GM12878 (cell line): ENCODE data around the gene SIGLEC11.

Experiments used
- ATF3 ChIP-seq: IDR thresholded peaks from 2 replicates; pipeline ENCODE4 v1.6.1; 2011; ENCODE audit warnings: low read depth, mild to moderate bottlenecking, low read length, moderate library complexity, borderline replicate concordance; ENCODE audit errors: extremely low read depth
- E4F1 ChIP-seq: fragments of 450-650 bp; IDR thresholded peaks from 2 replicates; pipeline ENCODE4 v1.6.1; 2018; ENCODE audit warnings: borderline replicate concordance, mild to moderate bottlenecking; ENCODE audit not compliant: partially characterized antibody
- RAD21 ChIP-seq: IDR thresholded peaks from 2 replicates; pipeline ENCODE4 v1.6.1; 2011; ENCODE audit warnings: mild to moderate bottlenecking, low read depth, low read length, moderate library complexity; ENCODE audit not compliant: insufficient read depth
- TAF1 ChIP-seq: IDR thresholded peaks from 2 replicates; pipeline ENCODE4 v1.6.1; 2011; ENCODE audit warnings: mild to moderate bottlenecking, low read depth, low read length, borderline replicate concordance
- TF ChIP-seq, protein P1 (sequence below), 3 experiments: IDR thresholded peaks in 2 of 3; conservative IDR thresholded peaks in 1 of 3; 2 replicates each; pipeline ENCODE4 v1.5.1; 2011; ENCODE audit warnings: low read depth in 3 of 3, low read length in 3 of 3, mild to moderate bottlenecking in 3 of 3, control low read depth in 2 of 3, moderate library complexity in 2 of 3, inconsistent platforms in 1 of 3, mixed read lengths in 1 of 3; ENCODE audit not compliant: control insufficient read depth in 2 of 3, insufficient read depth in 1 of 3; ENCODE audit errors: extremely low read depth in 1 of 3

GRCh38 chr19:50007170-50007569 lies 46.2 kb upstream of the SIGLEC11 start:
- no peak for TF ChIP-seq TAF1
- no peak for TF ChIP-seq RAD21
- TF ChIP-seq, protein P1, sequence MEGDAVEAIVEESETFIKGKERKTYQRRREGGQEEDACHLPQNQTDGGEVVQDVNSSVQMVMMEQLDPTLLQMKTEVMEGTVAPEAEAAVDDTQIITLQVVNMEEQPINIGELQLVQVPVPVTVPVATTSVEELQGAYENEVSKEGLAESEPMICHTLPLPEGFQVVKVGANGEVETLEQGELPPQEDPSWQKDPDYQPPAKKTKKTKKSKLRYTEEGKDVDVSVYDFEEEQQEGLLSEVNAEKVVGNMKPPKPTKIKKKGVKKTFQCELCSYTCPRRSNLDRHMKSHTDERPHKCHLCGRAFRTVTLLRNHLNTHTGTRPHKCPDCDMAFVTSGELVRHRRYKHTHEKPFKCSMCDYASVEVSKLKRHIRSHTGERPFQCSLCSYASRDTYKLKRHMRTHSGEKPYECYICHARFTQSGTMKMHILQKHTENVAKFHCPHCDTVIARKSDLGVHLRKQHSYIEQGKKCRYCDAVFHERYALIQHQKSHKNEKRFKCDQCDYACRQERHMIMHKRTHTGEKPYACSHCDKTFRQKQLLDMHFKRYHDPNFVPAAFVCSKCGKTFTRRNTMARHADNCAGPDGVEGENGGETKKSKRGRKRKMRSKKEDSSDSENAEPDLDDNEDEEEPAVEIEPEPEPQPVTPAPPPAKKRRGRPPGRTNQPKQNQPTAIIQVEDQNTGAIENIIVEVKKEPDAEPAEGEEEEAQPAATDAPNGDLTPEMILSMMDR (IDR thresholded peaks at IDR 0.05 in 2 of 3, conservative IDR thresholded peaks at IDR 0.05 in 1 of 3; ENCODE audit: control insufficient read depth in 2 of 3, extremely low read depth in 1 of 3, insufficient read depth in 1 of 3, low read depth in 3 of 3, low read length in 3 of 3), result no peak
- no peak for TF ChIP-seq ATF3
- no peak for TF ChIP-seq E4F1
